Epithelial cell of proximal tubule (primary cell): ENCODE data around the gene CLDN11. TPM values are rescaled to one million over a fixed set of nuclear protein-coding genes. Genes with fewer than 3 reads are reported as not detected.

Source experiments
- DNase-seq: peaks from one replicate; pipeline ENCODE4 v3.0.0-alpha.2; 2011; ENCODE audit warnings: low read depth
- H3K4me3 ChIP-seq: 2 replicates; pipeline ENCODE4 v1.5.1; 2011; ENCODE audit warnings: low read depth, mild to moderate bottlenecking, low read length
- total RNA-seq: library from RNA; depleted of rRNA; stranded (reverse); fragments of >200 nt; gene quantifications from 2 replicates; pipeline ENCODE4 v1.2.3, GENCODE V29; 2015
- TF ChIP-seq, protein P1 (sequence below): conservative IDR thresholded peaks from 2 replicates; pipeline ENCODE4 v1.5.1; 2012; ENCODE audit warnings: low read depth, mild to moderate bottlenecking, low read length

CLDN11 gene
- total RNA-seq, 1 donor from 2014 or later = 33.7 TPM

DNA sequence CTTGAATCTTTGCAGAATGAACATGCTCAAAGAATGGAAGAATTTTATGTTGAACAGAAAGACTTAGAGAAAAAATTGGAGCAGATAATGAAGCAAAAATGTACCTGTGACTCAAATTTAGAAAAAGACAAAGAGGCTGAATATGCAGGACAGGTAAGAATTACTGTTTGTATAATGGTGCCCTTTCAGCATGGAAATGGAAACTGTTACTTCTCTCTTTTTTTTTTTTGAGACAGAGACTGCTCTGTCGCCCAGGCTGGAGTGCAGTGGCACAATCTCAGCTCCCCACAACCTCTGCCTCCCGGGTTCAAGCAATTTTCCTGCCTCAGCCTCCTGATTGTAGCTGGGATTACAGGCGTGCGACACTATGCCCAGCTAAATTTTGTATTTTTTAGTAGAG is 27.6 kb upstream of the CLDN11 start:
- TF ChIP-seq, protein P1, sequence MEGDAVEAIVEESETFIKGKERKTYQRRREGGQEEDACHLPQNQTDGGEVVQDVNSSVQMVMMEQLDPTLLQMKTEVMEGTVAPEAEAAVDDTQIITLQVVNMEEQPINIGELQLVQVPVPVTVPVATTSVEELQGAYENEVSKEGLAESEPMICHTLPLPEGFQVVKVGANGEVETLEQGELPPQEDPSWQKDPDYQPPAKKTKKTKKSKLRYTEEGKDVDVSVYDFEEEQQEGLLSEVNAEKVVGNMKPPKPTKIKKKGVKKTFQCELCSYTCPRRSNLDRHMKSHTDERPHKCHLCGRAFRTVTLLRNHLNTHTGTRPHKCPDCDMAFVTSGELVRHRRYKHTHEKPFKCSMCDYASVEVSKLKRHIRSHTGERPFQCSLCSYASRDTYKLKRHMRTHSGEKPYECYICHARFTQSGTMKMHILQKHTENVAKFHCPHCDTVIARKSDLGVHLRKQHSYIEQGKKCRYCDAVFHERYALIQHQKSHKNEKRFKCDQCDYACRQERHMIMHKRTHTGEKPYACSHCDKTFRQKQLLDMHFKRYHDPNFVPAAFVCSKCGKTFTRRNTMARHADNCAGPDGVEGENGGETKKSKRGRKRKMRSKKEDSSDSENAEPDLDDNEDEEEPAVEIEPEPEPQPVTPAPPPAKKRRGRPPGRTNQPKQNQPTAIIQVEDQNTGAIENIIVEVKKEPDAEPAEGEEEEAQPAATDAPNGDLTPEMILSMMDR = no peak
- no peak for DNase-seq
- no peak overlapping the region for H3K4me3 ChIP-seq

DNA sequence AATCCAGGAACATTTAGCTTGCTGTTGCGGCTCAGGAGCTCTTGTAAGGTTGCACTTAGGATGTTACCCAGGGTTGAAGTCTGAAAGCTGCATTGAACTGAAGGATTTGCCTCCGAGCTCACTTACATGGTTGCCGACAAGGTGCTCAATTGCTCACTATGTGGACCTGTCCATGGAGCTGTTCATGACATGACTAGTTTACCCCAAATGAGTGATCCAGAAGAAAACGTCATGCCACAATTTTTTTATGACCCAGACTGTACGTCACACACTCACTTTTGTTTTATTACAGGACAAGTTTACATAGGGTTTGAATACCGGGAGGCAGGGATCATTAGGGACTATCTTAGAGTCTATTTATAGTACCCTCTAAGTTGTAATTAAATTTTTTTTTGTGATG is 21.0 kb upstream of the CLDN11 start:
- H3K4me3 ChIP-seq = no peak overlapping the region
- DNase-seq = no peak
- TF ChIP-seq, protein P1 = no peak

DNA sequence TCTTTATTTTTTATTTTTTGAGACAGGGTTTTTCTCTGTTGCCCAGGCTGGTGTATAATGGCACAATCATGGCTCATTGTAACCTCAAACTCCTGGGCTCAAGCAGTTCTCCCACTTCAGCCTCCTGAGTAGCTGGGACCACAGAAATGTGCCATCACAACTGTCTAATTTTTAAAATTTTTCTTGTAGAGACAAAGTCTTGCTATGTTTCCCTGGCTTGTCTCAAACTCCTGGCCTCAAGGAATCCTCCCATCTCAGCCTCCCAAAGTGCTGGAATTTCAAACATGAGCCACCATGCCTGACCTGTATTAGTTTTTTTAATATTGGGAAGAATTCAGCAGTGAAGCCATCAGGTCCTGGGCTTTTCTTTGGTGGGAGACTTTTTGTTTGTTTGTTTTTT is 13.6 kb upstream of the CLDN11 start:
- H3K4me3 ChIP-seq = no peak overlapping the region

DNA sequence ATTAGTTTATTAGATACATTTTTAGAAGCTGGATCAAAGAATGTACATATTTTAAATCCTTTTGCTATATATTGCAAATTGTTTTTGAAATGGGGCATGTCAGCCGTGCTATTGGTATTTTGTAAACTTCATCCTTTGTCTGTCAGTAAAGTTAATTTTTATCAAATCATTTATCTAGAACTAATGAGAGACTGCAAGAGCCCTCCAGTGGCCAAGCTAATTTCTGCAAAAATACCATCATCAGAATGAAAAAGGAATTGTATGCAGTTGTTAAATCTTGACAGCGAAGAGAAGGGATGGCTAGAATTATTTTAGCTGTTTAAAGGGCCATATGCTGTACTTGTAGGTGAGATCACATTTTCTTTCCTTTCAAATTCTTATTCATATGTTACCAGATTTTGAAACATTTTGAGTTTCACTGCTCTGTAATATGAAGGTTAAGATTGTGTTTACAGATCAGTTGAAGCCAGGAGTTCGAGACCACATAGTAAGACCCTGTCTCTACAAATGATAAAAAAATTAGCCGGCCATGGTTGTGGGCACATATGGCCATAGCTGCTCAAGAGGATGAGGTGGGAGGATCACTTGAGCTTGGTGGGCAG is 8.1 kb upstream of the CLDN11 start:
- TF ChIP-seq, protein P1 = peak; percentile 70
- no peak overlapping the region for H3K4me3 ChIP-seq
- DNase-seq = no peak

More for the DNA sequence above, 13.6 kb upstream of the CLDN11 start:
- TF ChIP-seq, protein P1 = no peak
- DNase-seq = no peak

DNA sequence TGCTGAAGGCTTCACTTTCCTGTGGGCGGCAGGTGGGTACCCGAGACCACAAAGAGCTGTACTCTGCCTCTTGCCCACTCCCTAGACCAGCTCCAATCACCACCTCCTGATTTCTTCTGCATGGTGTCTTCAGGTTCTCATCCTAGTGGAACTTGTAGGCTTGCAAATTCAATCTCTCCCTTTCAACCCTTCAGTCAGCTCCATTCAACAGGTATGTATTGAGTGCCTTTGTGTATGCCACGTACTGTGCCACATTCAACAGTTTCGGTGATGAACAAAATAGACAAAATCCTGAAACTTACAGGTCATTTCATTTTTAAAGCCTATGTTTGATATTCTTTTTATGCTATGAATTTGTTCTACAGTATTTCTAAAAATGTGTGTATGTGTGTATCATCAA is 5.4 kb upstream of the CLDN11 start:
- H3K4me3 ChIP-seq = no peak overlapping the region
- no peak for DNase-seq
- TF ChIP-seq, protein P1 = no peak

DNA sequence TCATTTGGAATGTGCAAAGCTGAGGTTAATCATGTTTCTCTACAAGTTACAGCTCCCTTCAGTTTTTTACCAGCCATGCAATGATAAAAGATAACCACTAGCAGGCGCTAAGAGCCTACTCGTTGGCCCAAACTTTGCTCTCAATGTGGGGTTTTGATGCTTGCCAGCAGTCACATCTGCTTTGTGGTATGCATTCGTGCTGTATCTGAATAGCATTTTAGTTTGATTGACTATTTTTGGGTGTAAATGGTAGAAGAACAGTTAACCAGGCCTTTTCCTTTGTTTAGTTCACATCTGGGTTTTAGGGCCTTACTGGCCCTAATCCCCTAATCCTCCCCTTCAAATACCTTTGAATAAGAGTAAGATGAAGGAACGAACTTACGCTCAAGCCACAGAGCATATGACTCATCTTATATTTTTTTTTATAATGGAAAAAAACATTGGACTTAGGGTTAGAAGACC is 4.4 kb upstream of the CLDN11 start:
- TF ChIP-seq, protein P1 = peak; percentile 100
- DNase-seq = no peak
- H3K4me3 ChIP-seq = no peak overlapping the region

DNA sequence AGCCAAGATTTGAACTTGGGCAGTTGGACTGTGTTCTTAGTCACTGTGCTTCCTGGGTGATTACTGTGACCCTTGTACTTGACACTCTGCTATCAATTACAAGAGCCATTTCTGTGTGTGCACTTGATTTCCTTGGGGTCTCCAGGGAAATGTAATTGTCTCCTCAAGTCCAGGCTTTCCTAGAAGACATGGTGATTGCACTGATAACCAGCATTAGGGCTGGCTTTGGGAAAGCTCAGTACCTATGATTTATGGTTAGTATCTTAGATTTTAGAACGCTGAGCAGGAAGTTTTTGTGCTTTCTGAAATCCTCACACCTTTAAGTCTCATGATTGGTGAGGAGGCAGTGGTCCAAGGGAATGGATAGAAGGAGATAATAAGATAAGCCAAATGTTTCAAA is 1.6 kb upstream of the CLDN11 start:
- TF ChIP-seq, protein P1 = no peak
- H3K4me3 ChIP-seq = no peak overlapping the region

More for the DNA sequence above, 1.6 kb upstream of the CLDN11 start:
- no peak for DNase-seq
